Bladder microvascular endothelial cell (primary cell): ENCODE measurements around the gene FAM107B. TPM values are rescaled to one million over a fixed set of nuclear protein-coding genes. Genes with fewer than 3 reads are reported as not detected.

Experiments
- total RNA-seq: library from RNA; depleted of rRNA; stranded (reverse); fragments of >200 nt; gene quantifications from 2 replicates; pipeline ENCODE4 v1.2.3, GENCODE V29; 2014

The FAM107B gene
- total RNA-seq: 41.3 and 76.3 TPM in 2 replicates

GRCh38 chr10:14774797-14775196 is at the start of gene FAM107B:
Gene FAM107B, minus strand, starts transcription at chr10:14774897. Its CDS starts 234 bp downstream, at chr10:14774663.

Other genes with a start within 250 kb of the FAM107B start
- 0.81 TPM in 1 of 2 replicates, not detected in the other for gene CDNF, start 63.1 kb upstream of the FAM107B start, total RNA-seq
- gene HSPA14, start 63.4 kb upstream of the FAM107B start, total RNA-seq: 9.8 and 10.5 TPM in 2 replicates
- gene MSANTD7, start 63.4 kb upstream of the FAM107B start, total RNA-seq: 12.6 and 21.0 TPM in 2 replicates
- gene SUV39H2, start 104.0 kb upstream of the FAM107B start, total RNA-seq: 14.4 and 16.9 TPM in 2 replicates
- gene DCLRE1C, start 179.2 kb upstream of the FAM107B start, total RNA-seq: 4.7 and 9.1 TPM in 2 replicates
- gene MEIG1, start 184.5 kb upstream of the FAM107B start, total RNA-seq: not detected in 2 replicates